SU-DHL-6 (cell line): Measurements from ENCODE around the gene THEM5.

Experiments used
- H2AFZ ChIP-seq: fragments of 200-600 bp; sonication (generic); 2 replicates; pipeline ENCODE4 v1.6.1; 2014; ENCODE audit warnings: low read depth, mild to moderate bottlenecking, moderate library complexity, mixed read lengths, antibody characterized with exemption, low read length; ENCODE audit not compliant: severe bottlenecking
- H3F3A ChIP-seq: fragments of 200-600 bp; shearing (Covaris generic); 2 replicates; pipeline ENCODE4 v1.6.0; 2016; ENCODE audit warnings: antibody characterized with exemption, mild to moderate bottlenecking; ENCODE audit not compliant: insufficient read depth
- H3K27ac ChIP-seq: fragments of 200-600 bp; sonication (generic); 2 replicates; pipeline ENCODE4 v1.5.1; 2016; ENCODE audit warnings: low read depth, mild to moderate bottlenecking, low read length, moderate library complexity, mixed read lengths
- H3K27me3 ChIP-seq: fragments of 200-600 bp; sonication (generic), shearing (Covaris generic); 2 replicates; pipeline ENCODE4 v1.6.0; 2014; ENCODE audit warnings: mild to moderate bottlenecking, low read length
- H3K36me3 ChIP-seq: fragments of 200-600 bp; sonication (generic); 2 replicates; pipeline ENCODE4 v1.6.1; 2014; ENCODE audit warnings: mild to moderate bottlenecking, low read length, mixed read lengths
- H3K4me2 ChIP-seq: fragments of 300-600, 200-600 bp; shearing (Covaris generic), sonication (generic); 2 replicates; pipeline ENCODE4 v1.6.0; 2014; ENCODE audit warnings: low read length, low read depth, mild to moderate bottlenecking; ENCODE audit not compliant: poor library complexity, severe bottlenecking
- H3K4me3 ChIP-seq: fragments of 200-600 bp; sonication (generic); 2 replicates; pipeline ENCODE4 v1.5.1; 2014; ENCODE audit warnings: antibody characterized with exemption, low read length, mild to moderate bottlenecking, mixed read lengths; ENCODE audit not compliant: insufficient read depth, poor library complexity, severe bottlenecking
- H3K79me2 ChIP-seq: fragments of 200-600 bp; sonication (generic); 2 replicates; pipeline ENCODE4 v1.6.1; 2014; ENCODE audit warnings: mild to moderate bottlenecking, low read length, moderate library complexity; ENCODE audit not compliant: insufficient read depth
- H3K9ac ChIP-seq: fragments of 200-600 bp; sonication (generic); 2 replicates; pipeline ENCODE4 v1.7.0; 2014; ENCODE audit warnings: mild to moderate bottlenecking, low read length
- H3K9me2 ChIP-seq: fragments of 200-600 bp; sonication (generic); replicated peaks from 2 replicates; pipeline ENCODE4 v1.6.1; 2014; ENCODE audit warnings: low read length; ENCODE audit not compliant: insufficient read depth
- H3K9me3 ChIP-seq: fragments of 200-600 bp; sonication (generic); 2 replicates; pipeline ENCODE4 v1.6.1; 2014; ENCODE audit warnings: low read length, mixed read lengths; ENCODE audit not compliant: insufficient read depth
- H4K20me1 ChIP-seq: fragments of 200-600 bp; sonication (generic); 2 replicates; pipeline ENCODE4 v1.6.1; 2014; ENCODE audit warnings: low read depth, mild to moderate bottlenecking, antibody characterized with exemption, low read length, moderate library complexity, mixed read lengths
- EZH2phosphoT487 ChIP-seq: fragments of 200-600 bp; sonication (generic), shearing (Covaris generic); conservative IDR thresholded peaks from 2 replicates; pipeline ENCODE4 v1.6.1; 2018; ENCODE audit warnings: mild to moderate bottlenecking, antibody characterized with exemption, low read length, moderate library complexity, mixed read lengths
- TF ChIP-seq, protein P1 (sequence below): fragments of 200-600 bp; sonication (generic); IDR thresholded peaks from one replicate; pipeline ENCODE4 v1.5.1; 2017; ENCODE audit warnings: antibody characterized with exemption, mild to moderate bottlenecking, low read length, moderate library complexity; ENCODE audit not compliant: insufficient read depth, poor library complexity, severe bottlenecking

THEM5 gene

DNA sequence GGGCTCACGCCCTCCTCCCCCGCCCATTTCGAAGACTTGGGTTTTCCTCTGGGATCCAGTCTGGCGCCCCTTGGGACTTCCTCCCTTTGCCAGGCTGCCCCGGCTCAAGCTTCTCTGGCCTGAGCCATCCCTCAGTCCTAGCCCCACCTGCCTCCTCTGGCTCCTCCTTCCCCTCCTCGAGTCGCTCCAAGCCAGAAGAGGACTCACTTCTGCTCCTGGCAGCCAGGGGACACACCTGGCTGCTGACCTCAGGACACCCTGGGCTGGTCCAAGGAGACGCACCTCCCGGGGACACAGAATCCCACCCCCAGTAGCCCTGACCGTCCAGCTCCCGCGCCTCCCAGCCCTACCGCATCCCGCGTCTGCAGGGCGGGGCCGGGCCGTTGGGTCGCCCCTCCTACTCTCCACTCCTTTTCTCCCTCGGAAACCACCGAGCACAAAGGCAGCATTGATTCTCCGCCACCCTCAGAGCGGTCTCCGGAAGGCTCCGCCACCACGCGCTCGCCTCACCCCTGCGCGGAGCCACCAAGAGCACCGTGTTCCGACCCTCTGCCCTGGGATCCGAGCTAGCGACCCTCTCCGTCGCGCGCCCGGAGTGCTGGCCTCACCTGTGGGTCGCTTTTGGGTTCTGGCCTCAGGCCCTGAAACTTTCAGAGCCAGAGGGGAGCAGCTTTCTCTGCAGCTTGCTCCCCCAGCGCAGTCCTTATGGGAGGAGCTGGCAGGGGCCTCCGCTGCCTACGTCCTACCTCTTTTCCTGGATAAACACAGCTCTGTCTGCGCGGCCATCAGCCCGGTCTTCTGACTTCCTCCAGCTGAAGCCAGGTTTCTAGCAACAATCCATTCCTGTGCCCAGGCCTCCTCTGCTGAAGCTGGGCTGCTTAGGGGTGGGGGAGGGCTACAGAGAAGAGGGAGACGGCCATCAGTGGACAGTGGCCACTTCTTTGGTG lies 13.8 kb downstream of the THEM5 start, which contains the start of gene C2CD4D:
TSS of gene C2CD4D (minus strand) at position 364 of the 947 bp plus-strand sequence. CDS start 831 bp downstream, outside the sequence.
- no peak for TF ChIP-seq EZH2phosphoT487
- TF ChIP-seq, protein P1, sequence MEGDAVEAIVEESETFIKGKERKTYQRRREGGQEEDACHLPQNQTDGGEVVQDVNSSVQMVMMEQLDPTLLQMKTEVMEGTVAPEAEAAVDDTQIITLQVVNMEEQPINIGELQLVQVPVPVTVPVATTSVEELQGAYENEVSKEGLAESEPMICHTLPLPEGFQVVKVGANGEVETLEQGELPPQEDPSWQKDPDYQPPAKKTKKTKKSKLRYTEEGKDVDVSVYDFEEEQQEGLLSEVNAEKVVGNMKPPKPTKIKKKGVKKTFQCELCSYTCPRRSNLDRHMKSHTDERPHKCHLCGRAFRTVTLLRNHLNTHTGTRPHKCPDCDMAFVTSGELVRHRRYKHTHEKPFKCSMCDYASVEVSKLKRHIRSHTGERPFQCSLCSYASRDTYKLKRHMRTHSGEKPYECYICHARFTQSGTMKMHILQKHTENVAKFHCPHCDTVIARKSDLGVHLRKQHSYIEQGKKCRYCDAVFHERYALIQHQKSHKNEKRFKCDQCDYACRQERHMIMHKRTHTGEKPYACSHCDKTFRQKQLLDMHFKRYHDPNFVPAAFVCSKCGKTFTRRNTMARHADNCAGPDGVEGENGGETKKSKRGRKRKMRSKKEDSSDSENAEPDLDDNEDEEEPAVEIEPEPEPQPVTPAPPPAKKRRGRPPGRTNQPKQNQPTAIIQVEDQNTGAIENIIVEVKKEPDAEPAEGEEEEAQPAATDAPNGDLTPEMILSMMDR = no peak
- Histone ChIP-seq H4K20me1 (no peaks in the 10 kb centered on the region), H3K9me2 (no peaks in the 10 kb centered on the region), H3K27me3 (no peaks in the 10 kb centered on the region), H3K9ac (no peak within 1 kb of the TSS), H3K4me3 (no peak within 1 kb of the TSS), H3K79me2 (no peaks in the 10 kb centered on the region), H3K36me3 (no peaks in the 10 kb centered on the region), H2AFZ (no peak within 1 kb of the TSS), H3K27ac (no peak within 1 kb of the TSS), H3K9me3 (no peaks in the 10 kb centered on the region), H3F3A (no peaks in the 10 kb centered on the region), H3K4me2 (no peak within 1 kb of the TSS)

DNA sequence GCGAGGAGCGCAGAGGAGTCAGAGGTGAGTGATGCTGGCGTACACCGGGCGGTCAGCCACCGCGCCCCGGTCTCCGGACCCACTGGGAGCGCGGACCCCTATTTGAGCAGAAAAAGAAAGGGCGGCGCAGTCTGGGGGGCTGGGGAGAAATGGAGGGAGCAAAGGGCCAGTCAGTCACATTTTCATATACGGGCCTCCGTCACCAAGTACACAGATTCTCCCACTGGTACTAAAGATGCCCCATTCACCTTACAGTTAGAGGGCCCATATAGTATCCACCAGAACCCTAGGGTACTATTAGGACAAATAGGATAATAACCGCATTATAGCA lies 14.5 kb downstream of the THEM5 start:
- Histone ChIP-seq H3K9ac (no peak overlapping the region), H2AFZ (no peak overlapping the region), H3K4me3 (no peak overlapping the region), H3K4me2 (no peak overlapping the region), H3K9me2 (no peaks in the 10 kb centered on the region), H3K27ac (no peak overlapping the region), H3K27me3 (no peaks in the 10 kb centered on the region), H3F3A (no peaks in the 10 kb centered on the region), H4K20me1 (no peaks in the 10 kb centered on the region), H3K79me2 (no peaks in the 10 kb centered on the region), H3K9me3 (no peaks in the 10 kb centered on the region), H3K36me3 (no peaks in the 10 kb centered on the region)
- TF ChIP-seq EZH2phosphoT487 = no peak
- TF ChIP-seq, protein P1 = no peak

DNA sequence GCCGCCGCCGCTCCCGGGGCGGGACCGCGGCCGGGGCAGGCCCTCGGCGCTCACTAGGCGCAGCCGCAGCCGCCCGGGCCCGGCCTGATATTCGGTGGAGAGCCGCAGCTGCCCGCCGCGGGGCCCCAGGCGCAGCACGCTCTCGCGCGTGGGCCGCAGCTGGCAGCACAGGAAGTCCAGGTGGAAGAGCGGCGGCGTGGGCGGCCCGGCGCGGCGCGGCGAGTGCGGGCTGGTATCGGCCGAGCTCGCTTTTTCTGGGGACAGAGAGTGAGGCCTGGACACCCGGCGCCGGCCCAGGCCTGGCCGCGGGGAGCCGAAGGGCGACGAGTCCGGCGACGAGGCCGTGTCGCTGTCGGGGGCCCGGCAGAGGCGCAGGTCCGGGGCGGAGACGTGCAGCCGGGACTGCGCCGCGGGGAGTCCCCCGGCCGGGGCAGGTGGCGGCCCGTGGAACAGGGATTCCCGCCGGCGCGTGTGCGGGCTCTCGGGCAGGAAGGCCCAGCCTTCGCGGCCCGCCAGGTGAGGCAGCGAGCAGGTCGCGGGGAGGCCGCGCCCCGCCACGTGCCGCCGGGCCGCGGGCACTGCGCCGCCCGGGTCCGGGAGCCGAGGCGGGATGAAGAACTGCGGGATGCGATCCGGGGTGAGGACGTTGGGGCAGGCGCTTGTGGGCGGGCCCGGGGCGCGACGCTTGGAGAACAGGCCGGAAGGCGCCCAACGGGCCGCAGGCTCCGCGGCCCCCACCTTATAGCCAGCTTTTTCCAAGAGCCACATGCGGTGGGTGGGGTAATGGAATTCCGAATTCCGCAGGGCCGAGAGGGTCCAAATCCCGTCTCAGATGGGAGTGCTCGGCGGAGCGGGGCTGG lies 15.1 kb downstream of the THEM5 start:
- Histone ChIP-seq H3K36me3 (no peaks in the 10 kb centered on the region), H3K27me3 (no peaks in the 10 kb centered on the region), H3K4me2 (no peak overlapping the region), H3K9me2 (no peaks in the 10 kb centered on the region), H3F3A (no peaks in the 10 kb centered on the region), H4K20me1 (no peaks in the 10 kb centered on the region), H3K79me2 (no peaks in the 10 kb centered on the region), H3K9ac (no peak overlapping the region), H2AFZ (no peak overlapping the region), H3K27ac (no peak overlapping the region), H3K4me3 (no peak overlapping the region), H3K9me3 (no peaks in the 10 kb centered on the region)
- TF ChIP-seq, protein P1 = no peak
- TF ChIP-seq EZH2phosphoT487 = 0 out of 2 replicates have a peak, but pooled peaks have one; percentile 72
